ENCODE data around the gene NPR1.

DNA sequence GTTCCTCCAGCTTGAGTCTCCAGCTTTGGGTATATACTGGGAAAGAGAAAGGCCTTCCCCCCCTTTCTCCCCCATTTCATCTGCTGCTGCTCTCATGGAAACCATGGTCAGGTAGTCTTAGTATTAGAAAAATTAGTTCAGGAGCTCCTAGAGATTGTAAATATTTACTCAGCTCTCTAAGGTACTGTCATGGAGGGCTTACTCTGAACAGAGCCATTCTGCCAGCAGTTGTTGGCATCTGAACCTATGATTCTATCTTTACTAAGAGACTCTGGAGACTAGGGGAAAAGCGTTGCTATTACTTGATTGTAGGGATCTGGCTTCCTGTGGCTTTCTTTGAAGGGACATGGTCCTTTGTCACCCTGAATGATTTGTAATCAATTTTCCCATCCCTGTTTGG lies 55.5 kb downstream of the NPR1 start:
- TF ChIP-seq EZH2phosphoT487 (IDR thresholded peaks at IDR 0.05; ENCODE audit: borderline replicate concordance, low read length): no peak
- no peak for TF ChIP-seq CTCF (IDR thresholded peaks at IDR 0.05; ENCODE audit: low read depth, low read length, poor library complexity, severe bottlenecking)
